ENCODE measurements around the gene CAMSAP1. TPM values are rescaled to one million over a fixed set of nuclear protein-coding genes. Genes with fewer than 3 reads are reported as not detected.

Gene CAMSAP1
- total RNA-seq, 1 donor = 26.1 TPM

DNA sequence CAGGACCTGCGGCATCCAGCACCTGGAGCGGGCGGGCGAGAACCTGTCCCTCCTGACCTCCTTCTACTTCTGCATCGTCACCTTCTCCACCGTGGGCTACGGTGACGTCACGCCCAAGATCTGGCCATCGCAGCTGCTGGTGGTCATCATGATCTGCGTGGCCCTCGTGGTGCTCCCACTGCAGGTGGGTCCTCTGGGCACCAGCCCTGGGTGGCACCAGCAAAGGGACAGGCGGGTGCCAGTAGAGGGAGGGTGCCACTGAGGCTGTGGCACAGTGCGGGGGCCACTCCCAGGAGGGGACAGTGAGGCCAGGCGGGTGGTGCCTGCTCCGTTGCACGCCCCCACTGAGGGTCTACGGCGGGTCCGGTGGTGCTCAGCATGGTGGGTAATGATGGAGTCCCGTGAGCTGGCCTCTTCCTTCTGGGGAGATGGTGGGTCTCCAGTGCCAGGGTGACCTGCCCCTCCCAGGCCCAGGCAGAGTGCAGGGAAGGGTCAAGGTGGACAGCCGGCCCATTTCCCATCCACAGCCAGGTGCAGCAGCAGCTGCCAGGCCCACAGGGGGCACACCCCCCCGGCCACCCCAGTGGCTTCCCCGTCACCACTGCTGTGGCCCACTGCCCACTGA is 147.6 kb downstream of the CAMSAP1 start:
- no peak for DNase-seq (ENCODE audit: insufficient read length, low spot score, missing footprints)
- Histone ChIP-seq H3K4me2 (ENCODE audit: insufficient read depth, low read length) (no peak overlapping the region), H3K36me3 (ENCODE audit: insufficient read depth, low read length) (no peaks in the 10 kb centered on the region), H3K9me3 (ENCODE audit: low read depth, low read length) (no peaks in the 10 kb centered on the region), H3K27me3 (ENCODE audit: insufficient read depth, low read length) (no peaks in the 10 kb centered on the region), H3K27ac (ENCODE audit: low read depth, low read length) (no peak overlapping the region), H2AFZ (ENCODE audit: low read length) (no peak overlapping the region), H3K79me2 (ENCODE audit: insufficient read depth, low read length) (no peaks in the 10 kb centered on the region), H4K20me1 (ENCODE audit: insufficient read depth, low read length) (no peaks in the 10 kb centered on the region), H3K4me1 (ENCODE audit: insufficient read depth, low read length) (no peaks in the 10 kb centered on the region), H3K4me3 (ENCODE audit: insufficient read depth, low read length) (no peak overlapping the region)
- TF ChIP-seq, protein P1, sequence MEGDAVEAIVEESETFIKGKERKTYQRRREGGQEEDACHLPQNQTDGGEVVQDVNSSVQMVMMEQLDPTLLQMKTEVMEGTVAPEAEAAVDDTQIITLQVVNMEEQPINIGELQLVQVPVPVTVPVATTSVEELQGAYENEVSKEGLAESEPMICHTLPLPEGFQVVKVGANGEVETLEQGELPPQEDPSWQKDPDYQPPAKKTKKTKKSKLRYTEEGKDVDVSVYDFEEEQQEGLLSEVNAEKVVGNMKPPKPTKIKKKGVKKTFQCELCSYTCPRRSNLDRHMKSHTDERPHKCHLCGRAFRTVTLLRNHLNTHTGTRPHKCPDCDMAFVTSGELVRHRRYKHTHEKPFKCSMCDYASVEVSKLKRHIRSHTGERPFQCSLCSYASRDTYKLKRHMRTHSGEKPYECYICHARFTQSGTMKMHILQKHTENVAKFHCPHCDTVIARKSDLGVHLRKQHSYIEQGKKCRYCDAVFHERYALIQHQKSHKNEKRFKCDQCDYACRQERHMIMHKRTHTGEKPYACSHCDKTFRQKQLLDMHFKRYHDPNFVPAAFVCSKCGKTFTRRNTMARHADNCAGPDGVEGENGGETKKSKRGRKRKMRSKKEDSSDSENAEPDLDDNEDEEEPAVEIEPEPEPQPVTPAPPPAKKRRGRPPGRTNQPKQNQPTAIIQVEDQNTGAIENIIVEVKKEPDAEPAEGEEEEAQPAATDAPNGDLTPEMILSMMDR (IDR thresholded peaks at IDR 0.05; ENCODE audit: extremely low read depth, low read depth, low read length) = no peak

- Histone ChIP-seq H3K4me3 (ENCODE audit: insufficient read depth, low read length) (no peak overlapping the region), H3K27me3 (ENCODE audit: insufficient read depth, low read length) (no peaks in the 10 kb centered on the region), H3K27ac (ENCODE audit: low read depth, low read length) (no peak overlapping the region), H3K9me3 (ENCODE audit: low read depth, low read length) (no peaks in the 10 kb centered on the region), H3K79me2 (ENCODE audit: insufficient read depth, low read length) (no peaks in the 10 kb centered on the region), H3K4me2 (ENCODE audit: insufficient read depth, low read length) (no peak overlapping the region), H3K4me1 (ENCODE audit: insufficient read depth, low read length) (no peaks in the 10 kb centered on the region), H2AFZ (ENCODE audit: low read length) (no peak overlapping the region), H4K20me1 (ENCODE audit: insufficient read depth, low read length) (no peaks in the 10 kb centered on the region), H3K36me3 (ENCODE audit: insufficient read depth, low read length) (no peaks in the 10 kb centered on the region)
- TF ChIP-seq, protein P1 (IDR thresholded peaks at IDR 0.05; ENCODE audit: extremely low read depth, low read depth, low read length) = no peak
- no peak for DNase-seq (ENCODE audit: insufficient read length, low spot score, missing footprints)
Observed at GRCh38 chr9:135758870-135759269, 148.5 kb downstream of the CAMSAP1 start.

Other genes starting within 250 kb of the CAMSAP1 start
- not detected in 2 replicates for gene LCN9, start 244.2 kb downstream of the CAMSAP1 start, total RNA-seq
- not detected in 2 replicates for gene SOHLH1, start 208.1 kb downstream of the CAMSAP1 start, total RNA-seq
- not detected in 2 replicates for gene KCNT1, start 205.4 kb downstream of the CAMSAP1 start, total RNA-seq
- 29.0 and 32.1 TPM in 2 replicates for gene UBAC1, start 53.8 kb upstream of the CAMSAP1 start, total RNA-seq
- 25.3 and 32.9 TPM in 2 replicates for gene NACC2, start 187.7 kb upstream of the CAMSAP1 start, total RNA-seq
- 52.7 and 65.5 TPM in 2 replicates for gene TMEM250, start 211.3 kb upstream of the CAMSAP1 start, total RNA-seq

Data from osteoblast (primary cell).